Measurements from ENCODE around the gene UPK1A.

Gene UPK1A

GRCh38 chr19:35704218-35704617 lies 37.9 kb downstream of the UPK1A start, which contains the start of gene ZBTB32:
TSS of gene ZBTB32 (plus strand) at chr19:35704558. CDS start at chr19:35714627, 10,069 bp downstream.
- Histone ChIP-seq H3K4me3 (ENCODE audit: low read depth, low read length, poor library complexity, severe bottlenecking) (no peak within 1 kb of the TSS), H2AFZ (ENCODE audit: low read length) (no peak within 1 kb of the TSS), H3F3A (ENCODE audit: insufficient read depth, low read length) (no peaks in the 10 kb centered on the region), H3K4me2 (ENCODE audit: low read length) (no peak within 1 kb of the TSS), H3K27me3 (ENCODE audit: insufficient read depth, low read length) (no peaks in the 10 kb centered on the region), H3K36me3 (ENCODE audit: insufficient read depth, low read length) (no peaks in the 10 kb centered on the region), H3K79me2 (ENCODE audit: insufficient read depth, low read length) (no peaks in the 10 kb centered on the region), H3K9me2 (ENCODE audit: low read depth, low read length) (no peaks in the 10 kb centered on the region), H4K20me1 (ENCODE audit: insufficient read depth, low read length) (no peaks in the 10 kb centered on the region), H3K4me1 (ENCODE audit: insufficient read depth, low read length, severe bottlenecking) (peaks cover 8% of the 10 kb centered on the region), H3K9ac (ENCODE audit: low read length) (no peak within 1 kb of the TSS), H3K27ac (ENCODE audit: low read depth, low read length, poor library complexity, severe bottlenecking) (no peak within 1 kb of the TSS), H3K9me3 (ENCODE audit: low read length) (no peaks in the 10 kb centered on the region)
- TF ChIP-seq CTCF (IDR thresholded peaks at IDR 0.05; ENCODE audit: low read length), result no peak
- no peak for TF ChIP-seq EZH2 (IDR thresholded peaks at IDR 0.05; ENCODE audit: borderline replicate concordance, low read length)

- Histone ChIP-seq H3K9me2 (ENCODE audit: low read depth, low read length) (no peaks in the 10 kb centered on the region), H3K27ac (ENCODE audit: low read depth, low read length, poor library complexity, severe bottlenecking) (no peak overlapping the region), H3K4me1 (ENCODE audit: insufficient read depth, low read length, severe bottlenecking) (peaks cover 11% of the 10 kb centered on the region), H4K20me1 (ENCODE audit: insufficient read depth, low read length) (no peaks in the 10 kb centered on the region), H3K9me3 (ENCODE audit: low read length) (no peaks in the 10 kb centered on the region), H3K36me3 (ENCODE audit: insufficient read depth, low read length) (no peaks in the 10 kb centered on the region), H2AFZ (ENCODE audit: low read length) (no peak overlapping the region), H3K4me2 (ENCODE audit: low read length) (no peak overlapping the region), H3K27me3 (ENCODE audit: insufficient read depth, low read length) (peaks cover 3% of the 10 kb centered on the region; the same call in 1 of the 2 replicates), H3K4me3 (ENCODE audit: low read depth, low read length, poor library complexity, severe bottlenecking) (no peak overlapping the region), H3F3A (ENCODE audit: insufficient read depth, low read length) (no peaks in the 10 kb centered on the region), H3K9ac (ENCODE audit: low read length) (no peak overlapping the region), H3K79me2 (ENCODE audit: insufficient read depth, low read length) (no peaks in the 10 kb centered on the region)
- TF ChIP-seq CTCF (IDR thresholded peaks at IDR 0.05; ENCODE audit: low read length), result no peak
- no peak for TF ChIP-seq EZH2 (IDR thresholded peaks at IDR 0.05; ENCODE audit: borderline replicate concordance, low read length)
These were observed 42.1 kb downstream of the UPK1A start for GRCh38 chr19:35708391-35708790.

- H3K36me3 ChIP-seq (ENCODE audit: insufficient read depth, low read length), result no peaks in the 10 kb centered on the region
- H3K79me2 ChIP-seq (ENCODE audit: insufficient read depth, low read length), result no peaks in the 10 kb centered on the region
- peak overlapping the region; percentile 22; the same call in 1 of the 2 replicates for H3K4me2 ChIP-seq (ENCODE audit: low read length)
- H3K9ac ChIP-seq (ENCODE audit: low read length), result no peak overlapping the region; the same call in 1 of the 2 replicates
- no peaks in the 10 kb centered on the region for H4K20me1 ChIP-seq (ENCODE audit: insufficient read depth, low read length)
- H3K4me1 ChIP-seq (ENCODE audit: insufficient read depth, low read length, severe bottlenecking), result peaks cover 13% of the 10 kb centered on the region
- no peaks in the 10 kb centered on the region for H3F3A ChIP-seq (ENCODE audit: insufficient read depth, low read length)
- no peaks in the 10 kb centered on the region for H3K9me3 ChIP-seq (ENCODE audit: low read length)
- H3K4me3 ChIP-seq (ENCODE audit: low read depth, low read length, poor library complexity, severe bottlenecking), result no peak overlapping the region
- no peak overlapping the region for H2AFZ ChIP-seq (ENCODE audit: low read length)
- peaks cover 7% of the 10 kb centered on the region for H3K27me3 ChIP-seq (ENCODE audit: insufficient read depth, low read length)
- H3K27ac ChIP-seq (ENCODE audit: low read depth, low read length, poor library complexity, severe bottlenecking), result peak overlapping the region; percentile 52
- no peak for TF ChIP-seq CTCF (IDR thresholded peaks at IDR 0.05; ENCODE audit: low read length)
- TF ChIP-seq EZH2 (IDR thresholded peaks at IDR 0.05; ENCODE audit: borderline replicate concordance, low read length), result no peak
- H3K9me2 ChIP-seq (ENCODE audit: low read depth, low read length), result no peaks in the 10 kb centered on the region
These were observed 44.7 kb downstream of the UPK1A start for GRCh38 chr19:35710784-35711723.

All from OCI-LY1 (cell line).